AG04450 (cell line): ENCODE data around the gene VSIG8. TPM values are rescaled to one million over a fixed set of nuclear protein-coding genes. Genes with fewer than 3 reads are reported as not detected.

Experiments used
- CTCF ChIA-PET: fragments of 300-600, 350-600 bp; formaldehyde crosslinking; extraction: SDS; loops from one replicate; lab custom pipeline; 2022; ENCODE audit warnings: antibody characterized with exemption, inconsistent platforms; lab: Charles Lee
- POLR2A ChIA-PET: fragments of 350-600 bp; formaldehyde crosslinking; extraction: SDS; loops from one replicate; lab custom pipeline; 2021; ENCODE audit warnings: antibody characterized with exemption, inconsistent platforms; lab: Yijun Ruan, JAX
- DNase-seq: peaks from one replicate; pipeline ENCODE4 v3.0.0-alpha.2; 2011; ENCODE audit warnings: low read depth, low spot score
- H3K27ac ChIP-seq: one replicate; pipeline ENCODE4 v1.5.1; 2012; ENCODE audit warnings: low read depth, low read length, control low read depth
- H3K27me3 ChIP-seq: one replicate; pipeline ENCODE4 v1.6.0; 2012; ENCODE audit warnings: low read length; ENCODE audit not compliant: control insufficient read depth, insufficient read depth
- H3K4me3 ChIP-seq: 2 replicates; pipeline ENCODE4 v1.5.1; 2011; ENCODE audit warnings: mild to moderate bottlenecking, low read depth, low read length, control low read depth
- H3K9me3 ChIP-seq: 2 replicates; pipeline ENCODE4 v1.5.1; 2012; ENCODE audit warnings: low read length; ENCODE audit not compliant: control insufficient read depth, insufficient read depth
- CTCF ChIP-seq: IDR thresholded peaks from 2 replicates; pipeline ENCODE4 v1.5.1; 2011; ENCODE audit warnings: low read depth, low read length, control low read depth, inconsistent platforms
- polyA plus RNA-seq: library from polyadenylated mRNA; depleted of rRNA; stranded (reverse); fragments of >200 nt; gene quantifications from 2 replicates; pipeline ENCODE4 v1.2.3, GENCODE V29; 2011

VSIG8 gene
- polyA plus RNA-seq, 1 experiment, result not detected

- ChIA-PET POLR2A (no interaction called here), CTCF (interaction anchor here (1.1 kb wide), 1 partner anchor 23 kb away, joined by 4 read pairs; no protein-coding TSS in a partner anchor)
- H3K4me3 ChIP-seq, result no peak overlapping the region
- no peak overlapping the region for H3K27ac ChIP-seq
- DNase-seq, result no peak
- no peaks in the 10 kb centered on the region for H3K27me3 ChIP-seq
- no peak for TF ChIP-seq CTCF
- no peaks in the 10 kb centered on the region for H3K9me3 ChIP-seq
These were observed 5.2 kb upstream of the VSIG8 start for GRCh38 chr1:159867664-159868026.

- Histone ChIP-seq H3K27me3 (no peaks in the 10 kb centered on the region), H3K9me3 (no peaks in the 10 kb centered on the region), H3K27ac (no peak overlapping the region), H3K4me3 (no peak overlapping the region)
- TF ChIP-seq CTCF, result no peak
- DNase-seq, result no peak
- POLR2A ChIA-PET, result no interaction called here
- CTCF ChIA-PET, result interaction anchor here (1.1 kb wide), 2 partner anchors 24 to 68 kb away, joined by 3 to 4 read pairs; no protein-coding TSS in a partner anchor
These were observed 4.6 kb upstream of the VSIG8 start for GRCh38 chr1:159866905-159867663.

GRCh38 chr1:159866066-159866465 is 3.6 kb upstream of the VSIG8 start:
- H3K27ac ChIP-seq, result no peak overlapping the region
- H3K9me3 ChIP-seq, result no peaks in the 10 kb centered on the region
- ChIA-PET CTCF (interaction anchor here (0.6 to 1.1 kb wide), 2 partner anchors 67 to 167 kb away, joined by 3 read pairs; no protein-coding TSS in a partner anchor), POLR2A (no interaction called here)
- TF ChIP-seq CTCF, result no peak
- no peaks in the 10 kb centered on the region for H3K27me3 ChIP-seq
- H3K4me3 ChIP-seq, result no peak overlapping the region
- DNase-seq, result no peak

GRCh38 chr1:159864262-159864661 is 1.8 kb upstream of the VSIG8 start:
- TF ChIP-seq CTCF, result no peak
- ChIA-PET POLR2A (no interaction called here), CTCF (interaction anchor here (0.9 to 1.4 kb wide), 2 partner anchors 10 to 74 kb away, joined by 3 to 4 read pairs; no protein-coding TSS in a partner anchor)
- no peak for DNase-seq
- Histone ChIP-seq H3K27ac (no peak overlapping the region), H3K4me3 (no peak overlapping the region), H3K9me3 (no peaks in the 10 kb centered on the region), H3K27me3 (no peaks in the 10 kb centered on the region)

- Histone ChIP-seq H3K4me3 (no peak overlapping the region), H3K27ac (no peak overlapping the region), H3K9me3 (no peaks in the 10 kb centered on the region), H3K27me3 (no peaks in the 10 kb centered on the region)
- POLR2A ChIA-PET, result no interaction called here
- TF ChIP-seq CTCF, result no peak
- DNase-seq, result no peak
- CTCF ChIA-PET, result no interaction called here
These were observed 426 bp downstream of the VSIG8 start for GRCh38 chr1:159862031-159862430.
